Right lobe of liver (tissue), 4 donors: ENCODE data around the gene HNRNPU.

Experiments used
- POLR2A ChIP-seq: fragments of 450-650 bp; IDR thresholded peaks from one replicate; pipeline ENCODE4 v1.6.1; 2017; ENCODE audit warnings: antibody characterized with exemption, mild to moderate bottlenecking
- TF ChIP-seq, protein P1 (sequence below), 4 donors: fragments of 200-600 bp in 3 of 4; fragments of 450-650 bp in 1 of 4; IDR thresholded peaks; one replicate each; pipeline versions ENCODE4 v1.5.1 to v1.8.0; 2016 to 2022; ENCODE audit warnings: antibody characterized with exemption in 4 of 4, mild to moderate bottlenecking in 2 of 4
- donor health status: DM: no; HTN: no; CAD: no.
- donor health status: DM: no; HTN: no; CAD: no.
- donor health status: DM: no; HTN: yes; CAD: no.

DNA sequence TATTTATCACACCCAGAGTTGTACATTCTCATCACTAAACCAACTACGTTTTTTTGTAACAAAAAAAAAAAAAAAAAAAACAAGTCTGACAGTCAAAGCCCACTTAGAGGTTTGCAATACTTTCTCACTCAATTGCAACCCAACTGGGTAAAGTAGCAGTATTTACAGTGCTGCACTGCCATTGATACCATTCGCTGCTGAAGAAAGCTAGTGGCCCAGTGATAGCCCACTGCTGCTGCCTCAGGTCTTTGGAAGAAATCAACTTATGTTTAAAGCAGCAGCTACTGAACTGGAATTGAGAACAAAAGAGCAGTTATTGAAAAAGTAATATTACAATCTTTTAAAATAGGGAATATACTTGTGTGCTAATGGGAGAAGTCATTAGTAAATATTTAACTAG lies 2.7 kb downstream of the HNRNPU start:
- TF ChIP-seq, protein P1, sequence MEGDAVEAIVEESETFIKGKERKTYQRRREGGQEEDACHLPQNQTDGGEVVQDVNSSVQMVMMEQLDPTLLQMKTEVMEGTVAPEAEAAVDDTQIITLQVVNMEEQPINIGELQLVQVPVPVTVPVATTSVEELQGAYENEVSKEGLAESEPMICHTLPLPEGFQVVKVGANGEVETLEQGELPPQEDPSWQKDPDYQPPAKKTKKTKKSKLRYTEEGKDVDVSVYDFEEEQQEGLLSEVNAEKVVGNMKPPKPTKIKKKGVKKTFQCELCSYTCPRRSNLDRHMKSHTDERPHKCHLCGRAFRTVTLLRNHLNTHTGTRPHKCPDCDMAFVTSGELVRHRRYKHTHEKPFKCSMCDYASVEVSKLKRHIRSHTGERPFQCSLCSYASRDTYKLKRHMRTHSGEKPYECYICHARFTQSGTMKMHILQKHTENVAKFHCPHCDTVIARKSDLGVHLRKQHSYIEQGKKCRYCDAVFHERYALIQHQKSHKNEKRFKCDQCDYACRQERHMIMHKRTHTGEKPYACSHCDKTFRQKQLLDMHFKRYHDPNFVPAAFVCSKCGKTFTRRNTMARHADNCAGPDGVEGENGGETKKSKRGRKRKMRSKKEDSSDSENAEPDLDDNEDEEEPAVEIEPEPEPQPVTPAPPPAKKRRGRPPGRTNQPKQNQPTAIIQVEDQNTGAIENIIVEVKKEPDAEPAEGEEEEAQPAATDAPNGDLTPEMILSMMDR (IDR thresholded peaks at IDR 0.05) = no peak
- no peak for TF ChIP-seq POLR2A
